NCI-H1092 (cell line): ENCODE results near the gene ALDH1A2.

Experiments used
- DNase-seq: peaks from one replicate; lab custom pipeline; 2025; lab: John Stamatoyannopoulos, UW

ALDH1A2 gene

GRCh38 chr15:57943171-57943570 is 122.3 kb downstream of the ALDH1A2 start:
- no peak for DNase-seq

- no peak for DNase-seq
Measured at GRCh38 chr15:57941816-57942215, 123.7 kb downstream of the ALDH1A2 start.

GRCh38 chr15:57932348-57932747 is 133.2 kb downstream of the ALDH1A2 start:
- no peak for DNase-seq

GRCh38 chr15:57931570-57931969 is 133.9 kb downstream of the ALDH1A2 start:
- no peak for DNase-seq

- DNase-seq: no peak
Measured at GRCh38 chr15:57927091-57927631, 138.3 kb downstream of the ALDH1A2 start.

GRCh38 chr15:57925650-57926049 is 139.9 kb downstream of the ALDH1A2 start:
- no peak for DNase-seq

GRCh38 chr15:57924598-57924997 is 140.9 kb downstream of the ALDH1A2 start:
- no peak for DNase-seq

GRCh38 chr15:57923750-57924149 is 141.8 kb downstream of the ALDH1A2 start:
- DNase-seq: no peak

GRCh38 chr15:57923306-57923705 is 142.2 kb downstream of the ALDH1A2 start:
- DNase-seq: no peak

- no peak for DNase-seq
Measured at GRCh38 chr15:57922776-57923175, 142.7 kb downstream of the ALDH1A2 start.

GRCh38 chr15:57921371-57921770 is 144.1 kb downstream of the ALDH1A2 start:
- no peak for DNase-seq

- no peak for DNase-seq
Measured at GRCh38 chr15:57920911-57921310, 144.6 kb downstream of the ALDH1A2 start.

GRCh38 chr15:57919754-57920153 is 145.8 kb downstream of the ALDH1A2 start:
- no peak for DNase-seq

- DNase-seq: no peak
Measured at GRCh38 chr15:57917998-57918397, 147.5 kb downstream of the ALDH1A2 start.

- no peak for DNase-seq
Measured at GRCh38 chr15:57916695-57917094, 148.8 kb downstream of the ALDH1A2 start.

- DNase-seq: no peak
Measured at GRCh38 chr15:57915827-57916531, 149.5 kb downstream of the ALDH1A2 start.

- DNase-seq: no peak
Measured at GRCh38 chr15:57914350-57915055, 151.0 kb downstream of the ALDH1A2 start.

- DNase-seq: no peak
Measured at GRCh38 chr15:57911247-57911646, 154.3 kb downstream of the ALDH1A2 start.

GRCh38 chr15:57910672-57911071 is 154.8 kb downstream of the ALDH1A2 start:
- no peak for DNase-seq

- DNase-seq: no peak
Measured at GRCh38 chr15:57909388-57909787, 156.1 kb downstream of the ALDH1A2 start.

GRCh38 chr15:57903626-57904025 is 161.9 kb downstream of the ALDH1A2 start:
- DNase-seq: no peak
